Measurements from ENCODE around the gene NDRG2. TPM values are rescaled to one million over a fixed set of nuclear protein-coding genes. Genes with fewer than 3 reads are reported as not detected.

The NDRG2 gene
- total and polyA plus RNA-seq, 11 donors: 187 to 661 (median 314) TPM

- TF ChIP-seq CTCF (IDR thresholded peaks at IDR 0.05): no peak
- TF ChIP-seq POLR2A (IDR thresholded peaks at IDR 0.05): no peak
- Histone ChIP-seq H3K9me3 (no peaks in the 10 kb centered on the region), H3K4me1 (peaks cover 0 to 11% (median 2%) of the 10 kb centered on the region in 12 donors), H3K27ac (no peak overlapping the region), H3K27me3 (no peaks in the 10 kb centered on the region), H3K4me3 (no peak overlapping the region), H3K36me3 (no peaks in the 10 kb centered on the region)
- intact Hi-C loops (cut with DNase I): no loop called here
- no peak for ATAC-seq
- no peak for DNase-seq
- 82 to 90% (median 86%) methylated on average over 4 of the region's 4 CpGs for WGBS, 4 donors
Measured at GRCh38 chr14:21033133-21033698, 8.4 kb upstream of the NDRG2 start.

- no peak for DNase-seq
- intact Hi-C loops (cut with DNase I): no loop called here
- no peaks in the 10 kb centered on the region for H3K9me3 ChIP-seq
- TF ChIP-seq POLR2A (IDR thresholded peaks at IDR 0.05) (no peak), CTCF (IDR thresholded peaks at IDR 0.05) (no peak)
- ATAC-seq: no peak
- no peak overlapping the region for H3K4me3 ChIP-seq
- H3K27me3 ChIP-seq: no peaks in the 10 kb centered on the region
- 90 to 95% (median 92%) methylated on average over 5 of the region's 5 CpGs for WGBS, 4 donors
- peaks cover 0 to 7% (median 0%) of the 10 kb centered on the region in 12 donors for H3K4me1 ChIP-seq
- H3K36me3 ChIP-seq: no peaks in the 10 kb centered on the region
- H3K27ac ChIP-seq: no peak overlapping the region
Measured at GRCh38 chr14:21032326-21033132, 7.7 kb upstream of the NDRG2 start.

- Histone ChIP-seq H3K27ac (no peak overlapping the region), H3K36me3 (no peaks in the 10 kb centered on the region), H3K27me3 (peaks cover 0 to 2% (median 0%) of the 10 kb centered on the region in 9 donors), H3K4me1 (peaks cover 0 to 18% (median 13%) of the 10 kb centered on the region in 12 donors), H3K9me3 (no peaks in the 10 kb centered on the region), H3K4me3 (no peak overlapping the region)
- TF ChIP-seq CTCF (IDR thresholded peaks at IDR 0.05) (no peak), POLR2A (IDR thresholded peaks at IDR 0.05) (no peak)
- intact Hi-C loops (cut with DNase I): no loop called here
- WGBS, 4 donors: 82 to 93% (median 88%) methylated on average over 12 of the region's 12 CpGs
- DNase-seq (no peak), ATAC-seq (no peak)
Measured at GRCh38 chr14:21030531-21030930, 5.7 kb upstream of the NDRG2 start.

GRCh38 chr14:21029917-21030316 lies 5.1 kb upstream of the NDRG2 start, which contains the start of gene TPPP2:
Gene TPPP2 (plus strand): TSS chr14:21030217. CDS start chr14:21030582, 365 bp downstream.
- no peaks in the 10 kb centered on the region for H3K9me3 ChIP-seq
- no peaks in the 10 kb centered on the region for H3K36me3 ChIP-seq
- peaks cover 0 to 19% (median 13%) of the 10 kb centered on the region in 12 donors for H3K4me1 ChIP-seq
- intact Hi-C loops (cut with DNase I): no loop called here
- no peak within 1 kb of the TSS for H3K4me3 ChIP-seq
- H3K27ac ChIP-seq: no peak within 1 kb of the TSS
- peaks cover 0 to 7% (median 0%) of the 10 kb centered on the region in 9 donors for H3K27me3 ChIP-seq
- 90 to 95% (median 94%) methylated on average over 5 of the region's 5 CpGs for WGBS, 4 donors
- TF ChIP-seq CTCF (IDR thresholded peaks at IDR 0.05) (no peak), POLR2A (IDR thresholded peaks at IDR 0.05) (no peak)
- ATAC-seq (no peak), DNase-seq (no peak)
